ENCODE results near the gene YBX3. TPM values are rescaled to one million over a fixed set of nuclear protein-coding genes. Genes with fewer than 3 reads are reported as not detected.

YBX3 gene
- total RNA-seq, 1 experiment from 2014 or later, result 85.9 TPM

Other genes starting within 250 kb of the YBX3 start
- 0.63 and 0.95 TPM in 2 replicates for gene EIF2S3B, start 217.4 kb downstream of the YBX3 start, total RNA-seq (2014; rRNA removed)
- gene MAGOHB, start 109.7 kb downstream of the YBX3 start, total RNA-seq (2014; rRNA removed), result 25.6 and 36.8 TPM in 2 replicates
- 4.3 and 8.6 TPM in 2 replicates for gene STYK1, start 49.3 kb downstream of the YBX3 start, total RNA-seq (2014; rRNA removed)
- gene TAS2R7, start 79.3 kb upstream of the YBX3 start, total RNA-seq (2014; rRNA removed), result not detected in 2 replicates
- not detected in 2 replicates for gene TAS2R8, start 84.0 kb upstream of the YBX3 start, total RNA-seq (2014; rRNA removed)
- gene TAS2R9, start 86.8 kb upstream of the YBX3 start, total RNA-seq (2014; rRNA removed), result not detected in 2 replicates
- gene TAS2R10, start 103.0 kb upstream of the YBX3 start, total RNA-seq (2014; rRNA removed), result 0.44 and 0.58 TPM in 2 replicates
- gene PRR4, start 126.2 kb upstream of the YBX3 start, total RNA-seq (2014; rRNA removed), result 3.5 and 9.3 TPM in 2 replicates
- gene PRH1, start 160.9 kb upstream of the YBX3 start, total RNA-seq (2014; rRNA removed), result 5.7 and 9.5 TPM in 2 replicates
- gene TAS2R13, start 186.2 kb upstream of the YBX3 start, total RNA-seq (2014; rRNA removed), result 0.11 and 0.86 TPM in 2 replicates
- gene PRH2, start 205.9 kb upstream of the YBX3 start, total RNA-seq (2014; rRNA removed), result not detected in 2 replicates
- 1.6 and 1.8 TPM in 2 replicates for gene TAS2R14, start 215.9 kb upstream of the YBX3 start, total RNA-seq (2014; rRNA removed)

Data from PC-3 (cell line).